Stimulated activated naive B cell treated with anti-CD40 and anti-IgM and Interleukin-4, amounts not matched to agents 10 μg/mL and 1 μg/mL and 100 μg/mL, for 72 hours (primary cell): Measurements from ENCODE around the gene COPS3.

Experiments
- ATAC-seq, 2 donors: fragments of 150-1000 bp; cut with Tn5 transposase; replicated peaks; 2 replicates each; pipeline ENCODE4 v1.10.0; 2021; ENCODE audit warnings: moderate library complexity in 1 of 2
- DNase-seq: peaks from one replicate; pipeline ENCODE4 v3.0.0; 2021
- H3K27ac Mint-ChIP-seq: one replicate; pipeline ENCODE4 v1.8.0; 2022; ENCODE audit warnings: mild to moderate bottlenecking, mixed read lengths
- H3K27me3 Mint-ChIP-seq, 2 donors: one replicate each; pipeline ENCODE4 v1.8.0; 2022; ENCODE audit warnings: mixed read lengths in 2 of 2
- H3K36me3 Mint-ChIP-seq, 2 donors: one replicate each; pipeline ENCODE4 v1.8.0; 2022; ENCODE audit warnings: mixed read lengths in 2 of 2, mild to moderate bottlenecking in 1 of 2
- H3K4me1 Mint-ChIP-seq, 2 donors: one replicate each; pipeline ENCODE4 v1.8.0; 2022; ENCODE audit warnings: mixed read lengths in 2 of 2, mild to moderate bottlenecking in 1 of 2
- H3K4me3 Mint-ChIP-seq, 2 donors: one replicate each; pipeline ENCODE4 v1.8.0; 2022; ENCODE audit warnings: mild to moderate bottlenecking in 2 of 2, mixed read lengths in 2 of 2, moderate library complexity in 1 of 2
- H3K9me3 Mint-ChIP-seq, 2 donors: one replicate each; pipeline ENCODE4 v1.8.0; 2022; ENCODE audit warnings: mixed read lengths in 2 of 2, mild to moderate bottlenecking in 1 of 2

The COPS3 gene

DNA sequence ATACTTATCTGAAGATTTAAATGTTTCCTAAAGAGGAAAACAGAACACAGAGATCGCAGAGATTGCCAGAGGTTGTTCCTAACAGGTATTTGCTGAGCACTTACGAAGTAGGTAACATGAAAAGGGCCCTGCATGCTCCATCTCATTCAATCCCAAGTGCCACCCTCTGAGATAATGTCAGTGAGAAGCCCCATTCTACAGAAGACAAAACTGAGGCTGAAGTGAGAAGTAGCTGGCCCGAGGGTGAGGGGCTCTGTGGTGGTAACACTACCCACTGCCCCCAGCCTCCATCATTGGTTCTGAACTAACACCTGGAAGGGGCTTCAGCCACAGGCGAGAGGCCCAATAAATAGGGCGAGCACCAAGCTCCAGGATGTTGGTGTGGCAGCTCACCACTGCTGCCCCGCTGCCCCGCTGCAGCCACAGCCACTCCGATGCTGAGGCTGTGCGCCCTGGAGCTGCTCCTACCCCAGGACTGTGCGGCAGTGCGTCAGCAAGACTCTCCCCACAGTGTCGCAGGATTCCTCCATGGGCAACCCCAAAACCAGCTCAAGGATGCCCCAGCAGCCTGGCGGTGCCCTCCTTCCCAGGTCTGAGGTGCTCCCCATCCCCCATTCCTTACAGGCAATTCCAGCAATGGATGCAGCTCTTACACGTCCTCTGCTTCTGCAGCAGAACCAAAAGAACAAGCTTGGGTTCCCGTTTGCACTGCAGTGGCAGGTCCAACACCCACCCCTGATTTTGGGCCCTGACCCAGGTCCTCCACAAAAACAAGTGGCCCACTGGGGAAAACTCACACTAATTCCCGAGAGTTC is 54.4 kb downstream of the COPS3 start:
- peaks cover 0 to 6% of the 10 kb centered on the region in 2 donors for H3K4me1 Mint-ChIP-seq
- no peak for DNase-seq
- H3K9me3 Mint-ChIP-seq, result no peaks in the 10 kb centered on the region
- ATAC-seq, result no peak
- no peak overlapping the region for H3K4me3 Mint-ChIP-seq
- H3K36me3 Mint-ChIP-seq, result peaks cover 60 to 65% of the 10 kb centered on the region in 2 donors
- no peaks in the 10 kb centered on the region for H3K27me3 Mint-ChIP-seq
- no peak overlapping the region for H3K27ac Mint-ChIP-seq

DNA sequence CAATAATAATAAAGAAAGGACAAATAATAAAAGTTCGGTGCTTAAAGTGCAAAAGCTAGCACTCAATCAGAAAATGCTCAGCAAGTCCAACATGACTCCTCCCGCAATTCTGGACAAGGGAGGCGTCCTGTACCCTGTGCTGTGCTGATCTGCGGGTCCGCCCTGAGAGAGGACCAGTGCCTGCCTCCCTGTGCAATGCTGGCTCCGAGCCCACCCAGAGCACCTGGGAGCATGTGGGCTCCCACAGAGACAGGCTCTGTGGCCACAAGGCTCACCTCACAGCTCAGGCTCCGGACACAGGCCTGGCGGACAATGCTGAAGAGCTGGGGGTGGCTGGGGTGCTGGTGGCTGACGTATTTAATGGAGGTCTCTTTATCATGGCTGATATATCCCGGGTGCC is 55.1 kb downstream of the COPS3 start:
- H3K4me3 Mint-ChIP-seq, result no peak overlapping the region
- no peak for ATAC-seq
- no peak for DNase-seq
- peaks cover 62 to 68% of the 10 kb centered on the region in 2 donors for H3K36me3 Mint-ChIP-seq
- no peak overlapping the region for H3K27ac Mint-ChIP-seq
- peaks cover 0 to 5% of the 10 kb centered on the region in 2 donors for H3K4me1 Mint-ChIP-seq
- H3K9me3 Mint-ChIP-seq, result no peaks in the 10 kb centered on the region
- no peaks in the 10 kb centered on the region for H3K27me3 Mint-ChIP-seq

DNA sequence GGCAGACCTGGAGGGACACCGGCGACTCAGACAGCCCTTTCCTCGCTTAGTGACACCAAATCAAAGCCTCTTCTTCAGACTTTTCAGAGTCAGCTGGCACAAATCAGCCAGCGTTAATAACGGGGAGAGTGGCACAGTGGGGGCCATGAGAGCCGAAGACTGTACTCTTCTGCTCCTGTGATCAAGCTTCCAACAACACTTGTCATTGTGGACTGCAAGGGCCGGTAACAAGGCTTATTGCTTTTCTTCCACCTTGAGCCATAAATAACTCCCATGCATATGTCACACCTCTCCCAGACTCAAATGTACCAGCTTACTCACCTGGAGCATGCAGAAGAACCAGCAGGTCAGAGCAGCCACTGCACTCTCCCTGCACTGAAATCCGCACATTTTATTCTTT is 56.9 kb downstream of the COPS3 start:
- Mint-ChIP-seq H3K4me1 (peaks cover 0 to 4% of the 10 kb centered on the region in 2 donors), H3K36me3 (peaks cover 67 to 68% of the 10 kb centered on the region in 2 donors), H3K4me3 (no peak overlapping the region), H3K27ac (no peak overlapping the region), H3K9me3 (no peaks in the 10 kb centered on the region), H3K27me3 (no peaks in the 10 kb centered on the region)
- no peak for DNase-seq
- ATAC-seq, result no peak

DNA sequence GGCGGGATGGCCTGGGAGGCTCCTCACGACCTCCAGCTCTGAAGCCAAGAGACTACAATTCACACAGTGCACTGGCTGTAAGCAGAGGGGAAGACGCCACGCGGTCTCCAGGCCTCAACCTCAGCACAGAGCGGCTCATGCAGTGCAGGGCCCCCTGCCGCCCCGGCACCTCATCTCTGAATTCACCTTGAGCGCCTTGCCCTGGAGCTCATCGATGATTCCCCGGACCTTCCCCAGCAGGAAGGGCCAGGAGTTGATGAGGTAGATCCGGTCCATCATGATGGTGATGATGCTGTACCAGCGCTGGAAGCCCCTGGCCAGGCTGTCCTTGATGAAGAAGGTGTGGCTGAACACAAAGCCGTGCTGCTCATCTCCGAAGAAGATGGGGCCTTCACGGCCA is 57.3 kb downstream of the COPS3 start:
- DNase-seq, result no peak
- no peak for ATAC-seq
- Mint-ChIP-seq H3K9me3 (no peaks in the 10 kb centered on the region), H3K27me3 (no peaks in the 10 kb centered on the region), H3K36me3 (peaks cover 66 to 68% of the 10 kb centered on the region in 2 donors), H3K27ac (no peak overlapping the region), H3K4me1 (peaks cover 0 to 2% of the 10 kb centered on the region in 2 donors), H3K4me3 (no peak overlapping the region)

- Mint-ChIP-seq H3K4me1 (peaks cover 0 to 2% of the 10 kb centered on the region in 2 donors), H3K9me3 (no peaks in the 10 kb centered on the region), H3K4me3 (no peak overlapping the region), H3K27ac (no peak overlapping the region), H3K27me3 (no peaks in the 10 kb centered on the region), H3K36me3 (peaks cover 67 to 76% of the 10 kb centered on the region in 2 donors)
- DNase-seq (no peak), ATAC-seq (no peak)
Measured at GRCh38 chr17:17221329-17221728, 59.7 kb downstream of the COPS3 start.

- ATAC-seq, result no peak
- H3K27ac Mint-ChIP-seq, result no peak overlapping the region
Measured at GRCh38 chr17:17220529-17220928, 60.5 kb downstream of the COPS3 start.

DNA sequence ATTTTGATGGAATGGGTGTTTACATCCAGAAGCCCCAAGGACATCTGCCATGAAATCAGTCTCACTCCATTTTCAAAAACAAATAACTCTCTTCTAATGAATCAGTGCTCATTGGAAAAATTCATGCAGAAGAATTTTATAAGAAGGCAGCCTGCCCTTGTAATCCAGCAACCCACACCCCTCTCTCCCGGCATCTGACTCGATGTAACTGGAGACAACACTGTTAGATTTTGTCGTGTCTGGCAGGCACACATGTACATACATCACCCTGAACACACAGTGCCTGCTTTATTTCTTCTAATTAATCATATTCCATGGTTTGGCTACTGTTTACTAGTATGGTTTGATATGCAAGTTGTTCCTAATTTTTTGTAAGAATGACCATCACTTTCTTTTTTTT is 63.1 kb downstream of the COPS3 start:
- H3K36me3 Mint-ChIP-seq, result peaks cover 56 to 69% of the 10 kb centered on the region in 2 donors
- H3K4me3 Mint-ChIP-seq, result no peak overlapping the region
- no peak for ATAC-seq
- H3K9me3 Mint-ChIP-seq, result no peaks in the 10 kb centered on the region
- H3K27me3 Mint-ChIP-seq, result no peaks in the 10 kb centered on the region
- DNase-seq, result no peak
- H3K27ac Mint-ChIP-seq, result no peak overlapping the region
- no peaks in the 10 kb centered on the region for H3K4me1 Mint-ChIP-seq

More at GRCh38 chr17:17220529-17220928, 60.5 kb downstream of the COPS3 start:
- H3K36me3 Mint-ChIP-seq, result peaks cover 67 to 75% of the 10 kb centered on the region in 2 donors
- H3K9me3 Mint-ChIP-seq, result no peaks in the 10 kb centered on the region
- no peak for DNase-seq
- no peaks in the 10 kb centered on the region for H3K27me3 Mint-ChIP-seq
- H3K4me3 Mint-ChIP-seq, result no peak overlapping the region
- H3K4me1 Mint-ChIP-seq, result peaks cover 0 to under 1% of the 10 kb centered on the region in 2 donors

DNA sequence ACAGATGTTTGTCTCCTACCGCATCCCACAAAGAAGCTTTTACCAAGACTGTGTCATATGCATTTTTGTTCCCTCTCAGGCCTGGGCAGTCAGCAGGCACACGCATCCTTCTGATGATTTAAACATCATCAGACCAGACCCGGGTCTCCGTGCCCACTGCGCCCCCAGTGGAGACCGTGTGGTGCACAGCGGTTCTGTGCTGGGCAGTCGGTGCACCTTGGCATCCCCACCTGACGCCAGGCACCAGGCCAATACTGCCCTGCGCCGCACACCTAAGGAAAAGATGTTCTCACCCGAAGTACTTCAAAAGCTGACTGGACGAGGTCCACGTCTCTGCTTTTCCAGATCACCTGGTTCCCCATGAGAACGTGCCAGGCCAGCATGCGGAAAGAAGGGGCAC is 64.3 kb downstream of the COPS3 start:
- Mint-ChIP-seq H3K9me3 (no peaks in the 10 kb centered on the region), H3K27ac (no peak overlapping the region)
- ATAC-seq, result no peak

DNA sequence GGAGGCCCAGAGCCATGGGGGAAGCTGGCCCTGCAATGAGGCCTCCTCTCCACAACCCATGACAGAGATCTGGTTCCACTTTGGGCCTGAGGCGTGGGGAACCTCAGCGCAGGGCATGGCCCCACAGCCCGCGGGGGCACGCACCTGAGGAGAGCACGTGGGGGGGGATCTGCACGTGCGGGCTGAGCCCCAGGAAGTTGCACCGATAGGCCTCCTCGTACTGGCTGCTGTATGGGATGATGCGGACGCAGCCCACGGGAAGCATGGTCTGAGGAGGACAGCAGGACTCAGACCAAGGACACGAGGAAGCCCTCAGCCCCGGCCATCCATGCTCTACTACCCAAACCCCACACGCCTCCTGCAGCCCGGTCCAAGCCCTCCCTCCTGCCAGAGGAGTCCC is 64.8 kb downstream of the COPS3 start:
- ATAC-seq, result no peak
- Mint-ChIP-seq H3K27ac (no peak overlapping the region), H3K36me3 (peaks cover 52 to 63% of the 10 kb centered on the region in 2 donors), H3K4me3 (no peak overlapping the region), H3K27me3 (no peaks in the 10 kb centered on the region), H3K9me3 (no peaks in the 10 kb centered on the region), H3K4me1 (no peaks in the 10 kb centered on the region)
- no peak for DNase-seq

More for the DNA sequence above, 64.3 kb downstream of the COPS3 start:
- H3K4me1 Mint-ChIP-seq, result no peaks in the 10 kb centered on the region
- no peak overlapping the region for H3K4me3 Mint-ChIP-seq
- no peak for DNase-seq
- H3K27me3 Mint-ChIP-seq, result no peaks in the 10 kb centered on the region
- peaks cover 54 to 68% of the 10 kb centered on the region in 2 donors for H3K36me3 Mint-ChIP-seq

- Mint-ChIP-seq H3K9me3 (no peaks in the 10 kb centered on the region), H3K27me3 (no peaks in the 10 kb centered on the region), H3K4me1 (no peaks in the 10 kb centered on the region), H3K27ac (no peak overlapping the region), H3K4me3 (no peak overlapping the region), H3K36me3 (peaks cover 51 to 59% of the 10 kb centered on the region in 2 donors)
- DNase-seq, result no peak
- ATAC-seq, result no peak
Measured at GRCh38 chr17:17215575-17215974, 65.5 kb downstream of the COPS3 start.

- ATAC-seq, result no peak
- DNase-seq, result no peak
- Mint-ChIP-seq H3K27me3 (no peaks in the 10 kb centered on the region), H3K4me3 (no peak overlapping the region), H3K9me3 (no peaks in the 10 kb centered on the region), H3K36me3 (peaks cover 44 to 52% of the 10 kb centered on the region in 2 donors), H3K4me1 (no peaks in the 10 kb centered on the region), H3K27ac (no peak overlapping the region)
Measured at GRCh38 chr17:17214646-17215436, 66.2 kb downstream of the COPS3 start.

DNA sequence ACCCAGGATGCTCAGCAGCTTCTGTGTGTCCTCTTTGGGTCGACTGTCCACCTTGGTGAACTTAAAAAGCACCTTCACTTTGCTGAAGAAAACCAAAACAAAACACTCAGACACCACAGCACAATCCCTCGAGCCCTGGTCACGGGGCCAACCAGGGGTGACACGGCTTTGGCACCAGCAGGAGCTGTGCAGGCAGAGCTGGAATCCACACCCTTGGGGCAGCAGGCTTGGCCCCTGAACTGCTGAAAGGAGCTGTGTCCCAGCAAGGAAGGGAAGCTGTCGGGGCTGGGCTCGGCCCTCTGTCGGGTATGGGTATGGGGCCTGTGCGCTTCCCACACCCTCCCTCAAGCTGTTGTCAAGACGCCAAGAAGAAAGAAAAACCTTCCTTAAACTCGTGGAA is 67.3 kb downstream of the COPS3 start:
- Mint-ChIP-seq H3K9me3 (no peaks in the 10 kb centered on the region), H3K4me1 (no peaks in the 10 kb centered on the region), H3K4me3 (no peak overlapping the region), H3K36me3 (peaks cover 38 to 46% of the 10 kb centered on the region in 2 donors), H3K27me3 (no peaks in the 10 kb centered on the region), H3K27ac (no peak overlapping the region)
- no peak for DNase-seq
- no peak for ATAC-seq

DNA sequence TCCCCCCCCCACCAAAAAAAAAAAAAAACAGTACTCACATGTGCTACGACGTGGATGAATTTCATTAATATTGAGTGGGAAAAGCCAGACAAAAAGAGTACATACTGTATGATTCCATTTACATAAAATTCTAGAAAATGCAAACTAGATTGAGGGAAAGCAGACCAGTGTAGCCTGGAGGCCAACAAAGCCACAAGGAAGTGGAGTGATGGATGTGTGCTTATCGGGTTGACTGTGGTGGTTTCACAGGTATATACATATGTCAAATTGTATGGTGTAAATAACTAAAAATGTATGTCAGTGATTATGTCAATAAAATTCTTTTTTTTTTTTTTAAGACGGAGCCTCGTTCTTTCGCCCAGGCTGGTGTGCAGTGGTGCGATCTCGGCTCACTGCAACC is 73.0 kb downstream of the COPS3 start:
- Mint-ChIP-seq H3K27me3 (no peaks in the 10 kb centered on the region), H3K9me3 (peaks cover 0 to 5% of the 10 kb centered on the region in 2 donors), H3K4me1 (peaks cover 17 to 32% of the 10 kb centered on the region in 2 donors), H3K4me3 (no peak overlapping the region), H3K27ac (no peak overlapping the region), H3K36me3 (peaks cover 20 to 26% of the 10 kb centered on the region in 2 donors)
- DNase-seq (no peak), ATAC-seq (no peak)

- peak overlapping the region; percentile 92 for H3K27ac Mint-ChIP-seq
- H3K27me3 Mint-ChIP-seq, result no peaks in the 10 kb centered on the region
- ATAC-seq, result no peak
- H3K9me3 Mint-ChIP-seq, result peaks cover 0 to 5% of the 10 kb centered on the region in 2 donors
- H3K36me3 Mint-ChIP-seq, result peaks cover 23 to 30% of the 10 kb centered on the region in 2 donors
- H3K4me3 Mint-ChIP-seq, result peak overlapping the region; percentile 76 to 89
- DNase-seq, result no peak
- peaks cover 17 to 32% of the 10 kb centered on the region in 2 donors for H3K4me1 Mint-ChIP-seq
Measured at GRCh38 chr17:17206913-17207335, 74.1 kb downstream of the COPS3 start.
